ENCODE data around the gene USH1G.

The USH1G gene

GRCh38 chr17:74954665-74955421, 31.8 kb upstream of the USH1G start:
- Histone ChIP-seq H4K8ac (ENCODE audit: low read depth, low read length) (no peak overlapping the region), H3K9me3 (ENCODE audit: insufficient read depth, low read depth, low read length) (peaks cover 3% of the 10 kb centered on the region), H3K18ac (ENCODE audit: low read length) (no peak overlapping the region), H2BK120ac (ENCODE audit: insufficient read depth, low read length, poor library complexity) (no peak overlapping the region), H3K14ac (ENCODE audit: low read length) (no peak overlapping the region), H3K27ac (ENCODE audit: low read depth, low read length) (no peak overlapping the region), H3K4me3 (ENCODE audit: low read depth, low read length) (no peak overlapping the region), H3K36me3 (ENCODE audit: control insufficient read depth in 1 of 2, insufficient read depth in 2 of 2, low read length in 2 of 2) (no peaks in the 10 kb centered on the region), H3K4me2 (ENCODE audit: low read length) (no peak overlapping the region), H3K79me2 (ENCODE audit: control insufficient read depth, insufficient read depth, low read length, poor library complexity) (no peaks in the 10 kb centered on the region), H3K9ac (ENCODE audit: low read length) (no peak overlapping the region), H3K4ac (ENCODE audit: low read depth, low read length) (no peak overlapping the region), H2BK12ac (ENCODE audit: low read length) (no peak overlapping the region), H4K12ac (ENCODE audit: low read depth, low read length) (no peak overlapping the region), H2AFZ (ENCODE audit: insufficient read depth, low read length, poor library complexity) (no peak overlapping the region), H2BK5ac (ENCODE audit: low read depth, low read length, poor library complexity) (no peak overlapping the region), H3K27me3 (ENCODE audit: insufficient read depth, low read length) (no peaks in the 10 kb centered on the region), H3K79me1 (ENCODE audit: low read length) (no peaks in the 10 kb centered on the region), H3K4me1 (ENCODE audit: control insufficient read depth in 1 of 2, insufficient read depth in 2 of 2, low read length in 2 of 2) (no peaks in the 10 kb centered on the region), H4K91ac (ENCODE audit: low read depth, low read length) (no peak overlapping the region), H3K23ac (ENCODE audit: low read length) (no peak overlapping the region), H2AK5ac (ENCODE audit: low read length) (no peak overlapping the region)
- DNase-seq: no peak
- no CpG with 5 or more reads among the region's 13 CpGs for WGBS (ENCODE audit: extremely low coverage, insufficient coverage, insufficient read length)

- Histone ChIP-seq H4K12ac (ENCODE audit: low read depth, low read length) (no peak overlapping the region), H2BK12ac (ENCODE audit: low read length) (no peak overlapping the region), H2BK5ac (ENCODE audit: low read depth, low read length, poor library complexity) (no peak overlapping the region), H3K79me2 (ENCODE audit: control insufficient read depth, insufficient read depth, low read length, poor library complexity) (no peaks in the 10 kb centered on the region), H2AFZ (ENCODE audit: insufficient read depth, low read length, poor library complexity) (no peak overlapping the region), H3K23ac (ENCODE audit: low read length) (no peak overlapping the region), H3K79me1 (ENCODE audit: low read length) (no peaks in the 10 kb centered on the region), H3K4me1 (ENCODE audit: control insufficient read depth in 1 of 2, insufficient read depth in 2 of 2, low read length in 2 of 2) (no peaks in the 10 kb centered on the region), H3K27ac (ENCODE audit: low read depth, low read length) (no peak overlapping the region), H3K4me2 (ENCODE audit: low read length) (no peak overlapping the region), H4K8ac (ENCODE audit: low read depth, low read length) (no peak overlapping the region), H3K14ac (ENCODE audit: low read length) (no peak overlapping the region), H3K4ac (ENCODE audit: low read depth, low read length) (no peak overlapping the region), H3K9ac (ENCODE audit: low read length) (no peak overlapping the region), H3K18ac (ENCODE audit: low read length) (no peak overlapping the region), H3K27me3 (ENCODE audit: insufficient read depth, low read length) (no peaks in the 10 kb centered on the region), H2AK5ac (ENCODE audit: low read length) (no peak overlapping the region), H3K4me3 (ENCODE audit: low read depth, low read length) (no peak overlapping the region), H2BK120ac (ENCODE audit: insufficient read depth, low read length, poor library complexity) (no peak overlapping the region), H3K36me3 (ENCODE audit: control insufficient read depth in 1 of 2, insufficient read depth in 2 of 2, low read length in 2 of 2) (no peaks in the 10 kb centered on the region), H4K91ac (ENCODE audit: low read depth, low read length) (no peak overlapping the region), H3K9me3 (ENCODE audit: insufficient read depth, low read depth, low read length) (peaks cover 3% of the 10 kb centered on the region)
- DNase-seq: no peak
- no CpG with 5 or more reads among the region's 15 CpGs for WGBS (ENCODE audit: extremely low coverage, insufficient coverage, insufficient read length)
Measured at GRCh38 chr17:74954115-74954514, 31.1 kb upstream of the USH1G start.

GRCh38 chr17:74953134-74953687, 30.2 kb upstream of the USH1G start:
- H2BK120ac ChIP-seq (ENCODE audit: insufficient read depth, low read length, poor library complexity): no peak overlapping the region
- no peaks in the 10 kb centered on the region for H3K79me2 ChIP-seq (ENCODE audit: control insufficient read depth, insufficient read depth, low read length, poor library complexity)
- H2BK5ac ChIP-seq (ENCODE audit: low read depth, low read length, poor library complexity): no peak overlapping the region
- no peak for DNase-seq
- H4K12ac ChIP-seq (ENCODE audit: low read depth, low read length): no peak overlapping the region
- H3K18ac ChIP-seq (ENCODE audit: low read length): no peak overlapping the region
- no peak overlapping the region for H2BK12ac ChIP-seq (ENCODE audit: low read length)
- H3K4ac ChIP-seq (ENCODE audit: low read depth, low read length): no peak overlapping the region
- H3K23ac ChIP-seq (ENCODE audit: low read length): no peak overlapping the region
- H3K9me3 ChIP-seq (ENCODE audit: insufficient read depth, low read depth, low read length): peaks cover 3% of the 10 kb centered on the region
- H3K79me1 ChIP-seq (ENCODE audit: low read length): no peaks in the 10 kb centered on the region
- H3K4me1 ChIP-seq (ENCODE audit: control insufficient read depth in 1 of 2, insufficient read depth in 2 of 2, low read length in 2 of 2): no peaks in the 10 kb centered on the region
- H3K4me3 ChIP-seq (ENCODE audit: low read depth, low read length): no peak overlapping the region
- no peak overlapping the region for H3K4me2 ChIP-seq (ENCODE audit: low read length)
- H3K27ac ChIP-seq (ENCODE audit: low read depth, low read length): no peak overlapping the region
- H3K9ac ChIP-seq (ENCODE audit: low read length): no peak overlapping the region
- H2AFZ ChIP-seq (ENCODE audit: insufficient read depth, low read length, poor library complexity): no peak overlapping the region
- no peaks in the 10 kb centered on the region for H3K36me3 ChIP-seq (ENCODE audit: control insufficient read depth in 1 of 2, insufficient read depth in 2 of 2, low read length in 2 of 2)
- no peak overlapping the region for H3K14ac ChIP-seq (ENCODE audit: low read length)
- no CpG with 5 or more reads among the region's 11 CpGs for WGBS (ENCODE audit: extremely low coverage, insufficient coverage, insufficient read length)
- no peak overlapping the region for H4K8ac ChIP-seq (ENCODE audit: low read depth, low read length)
- H3K27me3 ChIP-seq (ENCODE audit: insufficient read depth, low read length): no peaks in the 10 kb centered on the region
- H2AK5ac ChIP-seq (ENCODE audit: low read length): no peak overlapping the region
- H4K91ac ChIP-seq (ENCODE audit: low read depth, low read length): no peak overlapping the region

- Histone ChIP-seq H3K27me3 (ENCODE audit: insufficient read depth, low read length) (no peaks in the 10 kb centered on the region), H3K23ac (ENCODE audit: low read length) (no peak overlapping the region), H4K12ac (ENCODE audit: low read depth, low read length) (no peak overlapping the region), H3K27ac (ENCODE audit: low read depth, low read length) (no peak overlapping the region), H2BK12ac (ENCODE audit: low read length) (no peak overlapping the region), H2AFZ (ENCODE audit: insufficient read depth, low read length, poor library complexity) (no peak overlapping the region), H3K4me1 (ENCODE audit: control insufficient read depth in 1 of 2, insufficient read depth in 2 of 2, low read length in 2 of 2) (no peaks in the 10 kb centered on the region), H3K14ac (ENCODE audit: low read length) (no peak overlapping the region), H3K18ac (ENCODE audit: low read length) (no peak overlapping the region), H3K4me2 (ENCODE audit: low read length) (no peak overlapping the region), H3K79me1 (ENCODE audit: low read length) (no peaks in the 10 kb centered on the region), H2BK5ac (ENCODE audit: low read depth, low read length, poor library complexity) (no peak overlapping the region), H3K4ac (ENCODE audit: low read depth, low read length) (no peak overlapping the region), H3K4me3 (ENCODE audit: low read depth, low read length) (no peak overlapping the region), H3K36me3 (ENCODE audit: control insufficient read depth in 1 of 2, insufficient read depth in 2 of 2, low read length in 2 of 2) (no peaks in the 10 kb centered on the region), H3K9me3 (ENCODE audit: insufficient read depth, low read depth, low read length) (peaks cover 3% of the 10 kb centered on the region), H3K9ac (ENCODE audit: low read length) (no peak overlapping the region), H2AK5ac (ENCODE audit: low read length) (no peak overlapping the region), H4K8ac (ENCODE audit: low read depth, low read length) (no peak overlapping the region), H2BK120ac (ENCODE audit: insufficient read depth, low read length, poor library complexity) (no peak overlapping the region), H4K91ac (ENCODE audit: low read depth, low read length) (no peak overlapping the region), H3K79me2 (ENCODE audit: control insufficient read depth, insufficient read depth, low read length, poor library complexity) (no peaks in the 10 kb centered on the region)
- DNase-seq: no peak
- no CpG with 5 or more reads among the region's 24 CpGs for whole genome bisulfite sequencing (ENCODE audit: extremely low coverage, insufficient coverage, insufficient read length)
Measured at GRCh38 chr17:74952431-74953133, 29.5 kb upstream of the USH1G start.

Data from trophoblast cell (in vitro differentiated cells and primary cell).